A549 (cell line): Measurements from ENCODE around the gene GMCL1. TPM values are rescaled to one million over a fixed set of nuclear protein-coding genes. Genes with fewer than 3 reads are reported as not detected.

Experiments
- ATAC-seq, 2 experiments: fragments of 200-7000 bp in 1 of 2; fragments of >200 bp in 1 of 2; cut with Nextera tagmentation in 1 of 2; cut with Tn5 transposase in 1 of 2; 3 replicates each; pipeline versions ENCODE4 v1.8.0 to v1.9.1; 2018 to 2020; ENCODE audit warnings: mild to moderate bottlenecking in 1 of 2, moderate library complexity in 1 of 2
- CTCF ChIA-PET: fragments of 300-600 bp; sonication (Branson Sonifier 250); formaldehyde crosslinking; extraction: SDS; loops from one replicate; lab custom pipeline; 2021; ENCODE audit warnings: antibody characterized with exemption, inconsistent platforms; lab: Yijun Ruan, JAX
- POLR2A ChIA-PET: fragments of 350-600 bp; formaldehyde crosslinking; extraction: SDS; loops from one replicate; lab custom pipeline; 2021; ENCODE audit warnings: antibody characterized with exemption, inconsistent platforms; lab: Yijun Ruan, JAX
- DNase-seq, 2 experiments: peaks; one replicate each; pipeline versions ENCODE4 v3.0.0 to v3.0.0-alpha.2; 2011 to 2016; ENCODE audit warnings: low read depth in 1 of 2, low spot score in 1 of 2
- FAIRE-seq: peaks from 2 replicates; lab custom pipeline; 2011; peaks lifted over from hg19 to GRCh38; lab: Jason Lieb, UNC
- H3K27ac ChIP-seq, 2 experiments: fragments of >200 bp; sonication (Bioruptor Twin); formaldehyde crosslinking; 3 replicates each; pipeline ENCODE4 v1.5.1; 2016 to 2017
- H3K4me1 ChIP-seq: fragments of >200 bp; sonication (Bioruptor Twin); formaldehyde crosslinking; 3 replicates; pipeline ENCODE4 v1.6.1; 2016
- H3K4me2 ChIP-seq: fragments of >200 bp; sonication (Bioruptor Twin); formaldehyde crosslinking; 3 replicates; pipeline ENCODE4 v1.6.1; 2016
- H3K4me3 ChIP-seq: fragments of >200 bp; sonication (Bioruptor Twin); formaldehyde crosslinking; 3 replicates; pipeline ENCODE4 v1.5.1; 2016
- H3K9me3 ChIP-seq: fragments of >200 bp; sonication (Bioruptor Twin); formaldehyde crosslinking; 3 replicates; pipeline ENCODE4 v1.6.1; 2016
- BCL3 ChIP-seq: fragments of >200 bp; sonication (Bioruptor Twin); formaldehyde crosslinking; IDR thresholded peaks from 3 replicates; pipeline ENCODE4 v1.6.1; 2016
- CBX2 ChIP-seq: fragments of 200-600 bp; sonication (generic); IDR thresholded peaks from 2 replicates; pipeline ENCODE4 v1.6.1; 2016; ENCODE audit warnings: low read depth, mild to moderate bottlenecking, borderline replicate concordance
- CEBPB ChIP-seq, 2 experiments: fragments of >200 bp in 1 of 2; sonication (Bioruptor Twin) in 1 of 2; formaldehyde crosslinking in 1 of 2; IDR thresholded peaks; 2 replicates each; pipeline ENCODE4 v1.6.1; 2012 to 2016
- CHD4 ChIP-seq: fragments of 200-600 bp; sonication (generic); IDR thresholded peaks from 2 replicates; pipeline ENCODE4 v1.6.1; 2016; ENCODE audit warnings: antibody characterized with exemption, mild to moderate bottlenecking, borderline replicate concordance
- CTCF ChIP-seq: fragments of >200 bp; sonication (Bioruptor Twin); formaldehyde crosslinking; IDR thresholded peaks from 3 replicates; pipeline ENCODE4 v1.5.1; 2016
- FOXS1 ChIP-seq: fragments of 250-450 bp; sonication (Bioruptor Pico); IDR thresholded peaks from 2 replicates; pipeline ENCODE4 v1.5.0; 2020; ENCODE audit warnings: mild to moderate bottlenecking, moderate library complexity
- HEYL ChIP-seq: fragments of 250-450 bp; sonication (Bioruptor Pico); IDR thresholded peaks from 2 replicates; pipeline ENCODE4 v1.8.0; 2021; ENCODE audit warnings: mild to moderate bottlenecking, moderate library complexity
- MAX ChIP-seq: IDR thresholded peaks from 2 replicates; pipeline ENCODE4 v1.6.1; 2012
- PBX3 ChIP-seq: IDR thresholded peaks from 2 replicates; pipeline ENCODE4 v1.6.1; 2012
- POLR2A ChIP-seq: IDR thresholded peaks from 2 replicates; pipeline ENCODE4 v1.6.1; 2012; ENCODE audit warnings: mild to moderate bottlenecking, low read length
- POLR2AphosphoS2 ChIP-seq: conservative IDR thresholded peaks from 2 replicates; pipeline ENCODE4 v1.6.1; 2012; ENCODE audit warnings: low read length, improper control_type of control experiment, inconsistent platforms
- RAD21 ChIP-seq, 2 experiments: fragments of >200 bp in 1 of 2; sonication (Bioruptor Twin) in 1 of 2; formaldehyde crosslinking in 1 of 2; IDR thresholded peaks in 1 of 2; conservative IDR thresholded peaks in 1 of 2; 2 replicates in 1 of 2; 3 replicates in 1 of 2; pipeline ENCODE4 v1.6.1; 2012 to 2018; ENCODE audit warnings: inconsistent platforms in 1 of 2
- REST ChIP-seq: fragments of 200-600 bp; sonication (generic); IDR thresholded peaks from 2 replicates; pipeline ENCODE4 v1.6.1; 2016; ENCODE audit warnings: antibody characterized with exemption, mild to moderate bottlenecking, moderate library complexity
- RNF2 ChIP-seq: fragments of 200-600 bp; sonication (generic); IDR thresholded peaks from 2 replicates; pipeline ENCODE4 v1.6.1; 2016; ENCODE audit warnings: low read depth, mild to moderate bottlenecking, antibody characterized with exemption, moderate library complexity, borderline replicate concordance
- SMC3 ChIP-seq: fragments of >200 bp; sonication (Bioruptor Twin); formaldehyde crosslinking; IDR thresholded peaks from 3 replicates; pipeline ENCODE4 v1.6.1; 2018; ENCODE audit warnings: inconsistent platforms
- ZSCAN20 ChIP-seq: fragments of 250-450 bp; sonication (Bioruptor Pico); IDR thresholded peaks from 2 replicates; pipeline ENCODE4 v1.8.0; 2022; ENCODE audit warnings: mild to moderate bottlenecking, moderate library complexity
- WGBS: methylation state at CpG from one replicate; pipeline ENCODE4 v1.1.6; 2017; ENCODE audit errors: missing lambda C conversion rate; 5-methylcytosine and 5-hydroxymethylcytosine counted together
- polyA plus RNA-seq, 4 experiments: library from polyadenylated mRNA; depleted of rRNA in 3 of 4; stranded (reverse); fragments of >200 nt; fragmentation: RNase III in 1 of 4; extraction: RNeasy Plus Mini Kit Qiagen cat#74134 plus additional on column Dnase treatment in 1 of 4; gene quantifications; 2 replicates in 3 of 4; 3 replicates in 1 of 4; pipeline ENCODE4 v1.2.3, GENCODE V29; 2011 to 2017

The GMCL1 gene
- polyA plus RNA-seq, 2 of the 4 experiments (the other 2 are of a cell fraction): 16.6 to 21.1 TPM

GRCh38 chr2:69911985-69912563 is 82.6 kb downstream of the GMCL1 start:
- no peak overlapping the region for H3K4me2 ChIP-seq
- ChIA-PET CTCF (interaction anchor here (0.7 to 7.2 kb wide), 44 partner anchors 10 to 393 kb away, joined by 3 to 161 read pairs (median 5); partner anchors contain the start of genes C2orf42 and SNRNP27), POLR2A (interaction anchor here (1.0 to 4.1 kb wide), 2 partner anchors 187 to 231 kb away, joined by 5 to 87 read pairs; no protein-coding TSS in a partner anchor)
- no peak for ATAC-seq
- TF ChIP-seq SMC3 (peak; percentile 87), REST (no peak), CTCF (peak; percentile 95), RAD21 (conservative IDR thresholded peaks at IDR 0.05 in 1 of 2, IDR thresholded peaks at IDR 0.05 in 1 of 2) (peak; percentile 89 to 92), BCL3 (no peak)
- DNase-seq: peak in 1 of 2 experiments; percentile 67
- 0% methylated on average over 2 of the region's 2 CpGs for WGBS
- peaks cover 7% of the 10 kb centered on the region; the same call in 1 of the 3 replicates for H3K4me1 ChIP-seq
- FAIRE-seq: peak; percentile 46
- H3K9me3 ChIP-seq: no peaks in the 10 kb centered on the region
- no peak overlapping the region for H3K4me3 ChIP-seq
- no peak overlapping the region for H3K27ac ChIP-seq

GRCh38 chr2:69914164-69914949 is 84.9 kb downstream of the GMCL1 start:
- ChIA-PET CTCF (interaction anchor here (0.6 to 7.2 kb wide), 22 partner anchors 19 to 450 kb away, joined by 3 to 161 read pairs (median 3); partner anchors contain the start of gene SNRNP27), POLR2A (interaction anchor here (0.5 to 4.1 kb wide), 42 partner anchors 9 to 477 kb away, joined by 3 to 87 read pairs (median 5); partner anchors contain the start of genes ANXA4, C2orf42, NFU1 and PCBP1)
- Histone ChIP-seq H3K4me3 (peak overlapping the region; percentile 57), H3K9me3 (no peaks in the 10 kb centered on the region), H3K4me1 (peaks cover 17% of the 10 kb centered on the region; the same call in 2 of the 3 replicates), H3K4me2 (peak overlapping the region; percentile 92), H3K27ac (peak overlapping the region; percentile 86 to 95)
- 2% methylated on average over 39 of the region's 56 CpGs for WGBS
- ATAC-seq: peak; percentile 94 to 95
- peak; percentile 99 to 100 for DNase-seq
- peak; percentile 76 for FAIRE-seq
- no peak for TF ChIP-seq CBX2
- TF ChIP-seq POLR2A: peak; percentile 88
- TF ChIP-seq PBX3: peak; percentile 82; the same call in 1 of the 2 replicates
- TF ChIP-seq FOXS1 (CRISPR knock-in tag): no peak
- TF ChIP-seq CEBPB (IDR thresholded peaks at IDR 0.05): peak in 1 of 2 experiments; percentile 24; a peak in 1 of 4 replicates
- peak; percentile 98 for TF ChIP-seq MAX
- peak; percentile 70; the same call in 1 of the 2 replicates for TF ChIP-seq HEYL (CRISPR knock-in tag)
- TF ChIP-seq SMC3: peak; percentile 68
- TF ChIP-seq REST: no peak; the same call in 1 of the 2 replicates
- TF ChIP-seq CHD4: no peak
- TF ChIP-seq ZSCAN20: no peak
- no peak; the same call in 1 of the 2 replicates for TF ChIP-seq POLR2AphosphoS2
- TF ChIP-seq RNF2: peak; percentile 92; the same call in 1 of the 2 replicates
- TF ChIP-seq BCL3: no peak; the same call in 2 of the 3 replicates
